GM19468 (cell line): Measurements from ENCODE around the gene P2RY10.
"Not testable (repeated sequence)": the region's sequence is repeated elsewhere in the genome, so short reads cannot be mapped to it uniquely, and the experiment has no call there.

Experiments used
- ATAC-seq: cut with Tn5 transposase; IDR thresholded peaks from one replicate; pipeline ENCODE4 v1.9.1; 2021; ENCODE audit warnings: mild to moderate bottlenecking, moderate library complexity, moderate number of reproducible peaks; ENCODE audit not compliant: unreplicated experiment; ENCODE audit errors: extremely low read depth

Gene P2RY10, protein sequence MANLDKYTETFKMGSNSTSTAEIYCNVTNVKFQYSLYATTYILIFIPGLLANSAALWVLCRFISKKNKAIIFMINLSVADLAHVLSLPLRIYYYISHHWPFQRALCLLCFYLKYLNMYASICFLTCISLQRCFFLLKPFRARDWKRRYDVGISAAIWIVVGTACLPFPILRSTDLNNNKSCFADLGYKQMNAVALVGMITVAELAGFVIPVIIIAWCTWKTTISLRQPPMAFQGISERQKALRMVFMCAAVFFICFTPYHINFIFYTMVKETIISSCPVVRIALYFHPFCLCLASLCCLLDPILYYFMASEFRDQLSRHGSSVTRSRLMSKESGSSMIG

DNA sequence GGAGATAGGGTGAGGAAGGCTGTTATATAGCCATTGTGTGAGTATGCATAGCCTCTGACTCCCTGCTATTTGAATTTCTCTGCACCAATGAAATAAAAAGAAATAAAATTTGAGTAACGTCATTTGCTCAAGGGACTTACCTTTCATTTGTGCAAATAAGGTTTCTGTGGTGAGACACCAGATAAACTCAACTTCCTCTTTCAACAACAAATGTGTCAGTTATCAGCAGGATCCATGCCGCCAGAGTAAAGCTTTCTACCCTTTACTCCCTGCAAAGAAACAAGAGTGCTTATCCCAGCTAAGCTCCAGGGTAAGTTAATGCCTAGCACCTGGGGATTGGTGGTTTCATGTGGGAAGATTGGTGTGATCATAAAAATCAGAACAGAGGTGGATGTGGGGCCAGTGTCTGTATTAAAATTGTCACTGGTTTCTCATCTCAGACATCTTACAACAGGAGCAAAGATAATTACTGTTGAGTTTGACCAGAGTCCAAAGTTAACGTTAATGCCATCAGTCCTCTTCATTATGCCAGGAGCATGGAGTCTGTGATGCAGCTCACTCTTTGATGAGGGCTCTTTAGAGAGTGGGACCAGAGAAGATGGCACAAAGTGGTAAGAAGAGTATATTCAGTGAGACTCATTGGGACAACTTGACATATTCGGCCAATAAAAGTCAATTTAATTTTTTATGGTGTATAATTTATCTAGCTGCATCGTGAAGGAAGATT is at the start of gene P2RY10:
TSS of gene P2RY10 (plus strand) at position 206 of the 727 bp plus-strand sequence. CDS start 15,130 bp downstream, outside the sequence.
- peak; percentile 78 for ATAC-seq

DNA sequence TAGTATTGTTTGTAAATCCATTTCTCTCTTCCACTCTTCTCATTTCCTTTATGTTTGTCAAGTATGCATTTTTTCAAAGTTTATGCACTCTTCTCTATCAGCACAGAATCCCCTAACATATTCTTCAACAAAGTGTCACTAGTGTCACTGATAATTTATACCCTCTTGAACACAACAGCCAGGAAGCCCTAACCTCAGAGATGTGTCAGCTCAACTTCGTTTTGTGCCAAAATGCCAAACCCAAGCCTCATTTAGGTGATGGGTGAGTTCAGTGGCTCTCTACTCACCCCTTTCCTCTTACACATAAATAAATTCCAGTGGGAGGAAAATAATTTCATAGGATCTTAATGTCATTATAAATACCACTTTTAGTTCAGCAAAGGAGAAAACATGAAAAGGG is 22.4 kb upstream of the P2RY10 start:
- ATAC-seq: no peak

DNA sequence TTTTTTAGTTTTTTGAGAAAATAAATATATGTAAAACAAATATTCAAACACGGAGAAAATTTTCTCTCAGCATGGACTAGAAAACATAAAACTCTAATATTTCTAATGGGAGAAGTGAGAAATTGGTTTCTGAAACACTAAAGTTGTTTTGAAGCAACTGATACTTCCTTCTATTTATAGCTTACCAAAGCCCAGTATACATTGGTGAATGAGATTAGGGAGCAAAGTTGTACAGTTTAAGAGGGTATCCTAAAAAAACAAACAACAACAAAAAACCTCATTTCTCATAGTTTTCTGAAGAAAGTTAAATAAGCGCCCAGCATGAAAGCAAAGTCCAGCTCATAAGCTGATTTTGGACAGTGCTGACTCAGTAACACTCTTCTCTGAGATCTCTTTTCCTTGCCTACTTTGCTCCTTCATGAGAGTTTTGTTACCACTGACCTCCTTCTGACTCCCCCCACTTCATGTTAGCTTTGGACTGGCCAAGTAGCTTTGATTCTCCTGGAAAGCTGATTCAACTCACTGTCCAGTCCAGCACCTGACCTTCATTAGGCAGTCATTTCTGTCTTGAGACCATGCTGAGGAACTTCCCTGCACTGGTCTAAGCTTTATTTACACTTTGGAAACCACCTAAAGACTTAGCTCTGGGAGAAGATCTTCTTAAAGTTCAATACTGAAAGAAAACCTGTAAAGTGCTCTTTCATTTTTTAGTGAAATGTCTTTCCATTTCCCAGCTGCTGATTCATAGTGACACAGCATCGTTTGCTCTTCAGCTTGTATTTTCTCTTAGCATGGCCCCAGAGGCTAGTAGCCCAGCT is 21.8 kb upstream of the P2RY10 start:
- peak; percentile 65 for ATAC-seq

DNA sequence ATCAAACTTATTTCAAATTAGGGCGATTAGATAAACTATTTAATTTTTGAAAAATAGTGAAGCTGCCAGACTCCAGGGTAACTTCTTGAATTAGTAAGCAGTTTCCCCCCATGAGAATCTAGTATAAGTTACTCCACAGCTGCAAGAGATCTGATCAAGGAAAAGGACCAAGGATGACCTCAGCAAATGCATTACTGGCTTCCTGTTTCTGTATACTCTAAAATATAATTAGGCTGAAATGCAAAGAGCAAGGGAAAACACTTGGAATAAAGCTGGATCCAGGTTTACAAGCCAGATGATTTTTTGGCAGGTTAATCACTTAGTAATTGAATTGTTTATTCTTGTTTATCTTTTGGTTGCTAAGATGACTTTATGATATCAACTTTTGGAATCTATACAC is 13.4 kb upstream of the P2RY10 start:
- no peak for ATAC-seq

DNA sequence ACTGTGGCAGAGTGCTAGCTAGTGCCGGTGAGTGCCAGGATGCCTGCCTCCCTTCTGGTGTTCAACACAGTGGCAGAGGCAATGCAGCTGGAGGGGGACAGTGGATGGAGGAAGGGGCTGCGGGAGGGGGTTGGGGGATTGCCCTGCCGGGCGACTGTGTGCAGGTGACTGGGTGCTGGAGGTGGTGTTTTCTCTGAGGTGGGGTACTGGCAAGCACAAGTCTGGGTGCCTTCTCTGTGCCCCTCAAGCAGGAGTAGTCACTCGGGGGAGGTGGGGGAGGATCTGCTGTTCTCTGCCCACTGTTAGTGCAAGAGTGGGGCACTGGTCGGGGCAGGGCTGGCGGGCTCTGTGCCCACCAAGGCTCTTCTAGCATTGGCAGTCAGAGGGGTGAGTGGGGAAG is 10.3 kb upstream of the P2RY10 start:
- no peak for ATAC-seq

DNA sequence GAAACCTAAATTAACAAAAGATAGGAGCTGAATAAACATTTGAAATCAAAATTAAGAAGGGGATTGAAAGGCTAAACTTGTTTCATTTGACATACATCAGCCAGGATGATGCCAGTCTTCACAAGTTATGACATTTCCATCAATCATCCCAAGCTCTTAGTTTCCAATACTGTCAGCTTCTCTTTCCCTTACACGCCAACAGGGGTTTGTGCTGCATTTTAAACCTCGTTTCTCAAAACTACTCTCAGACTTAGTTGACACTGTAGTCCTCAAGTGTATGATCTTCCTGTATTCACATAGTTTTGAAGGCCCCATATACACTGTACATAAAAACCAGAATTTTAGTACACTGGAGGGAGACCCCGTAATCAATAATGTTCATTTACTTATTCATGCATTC is 840 bp upstream of the P2RY10 start:
- ATAC-seq: no peak

DNA sequence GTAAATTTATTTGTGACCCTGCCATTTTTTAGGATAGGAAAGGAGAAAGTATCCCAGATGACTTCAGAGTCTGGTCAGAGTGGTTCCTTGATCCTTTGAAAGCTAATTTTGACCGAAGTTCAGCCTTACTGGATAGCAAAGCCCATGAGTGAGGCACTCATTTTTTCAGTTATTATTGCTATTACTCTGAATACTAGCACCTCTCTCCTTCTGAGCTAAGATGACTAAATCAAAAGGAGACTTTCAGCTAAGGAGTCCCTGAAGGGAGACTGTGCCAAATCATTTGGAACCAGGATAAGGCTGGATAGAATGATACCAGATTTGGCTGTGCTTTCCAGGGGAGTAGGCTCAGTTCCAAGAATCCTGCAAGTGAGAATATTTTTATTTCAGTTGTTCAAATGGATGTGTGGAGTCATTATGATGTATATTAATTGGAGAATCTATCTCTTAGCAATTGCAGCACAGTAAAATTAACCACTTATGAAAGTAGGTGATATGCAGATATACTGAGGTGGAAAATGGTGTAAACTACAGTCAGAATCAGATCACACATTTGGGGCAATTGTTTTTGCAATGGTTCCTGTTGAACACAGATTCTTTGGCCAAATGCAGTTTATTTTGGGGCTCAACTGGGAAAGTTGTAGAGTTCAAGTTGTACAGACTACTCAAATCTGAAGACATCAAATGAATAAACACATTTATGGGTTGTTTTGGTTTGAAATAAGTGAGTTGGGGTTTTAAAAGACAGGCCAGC is 1.2 kb downstream of the P2RY10 start:
- no peak for ATAC-seq

DNA sequence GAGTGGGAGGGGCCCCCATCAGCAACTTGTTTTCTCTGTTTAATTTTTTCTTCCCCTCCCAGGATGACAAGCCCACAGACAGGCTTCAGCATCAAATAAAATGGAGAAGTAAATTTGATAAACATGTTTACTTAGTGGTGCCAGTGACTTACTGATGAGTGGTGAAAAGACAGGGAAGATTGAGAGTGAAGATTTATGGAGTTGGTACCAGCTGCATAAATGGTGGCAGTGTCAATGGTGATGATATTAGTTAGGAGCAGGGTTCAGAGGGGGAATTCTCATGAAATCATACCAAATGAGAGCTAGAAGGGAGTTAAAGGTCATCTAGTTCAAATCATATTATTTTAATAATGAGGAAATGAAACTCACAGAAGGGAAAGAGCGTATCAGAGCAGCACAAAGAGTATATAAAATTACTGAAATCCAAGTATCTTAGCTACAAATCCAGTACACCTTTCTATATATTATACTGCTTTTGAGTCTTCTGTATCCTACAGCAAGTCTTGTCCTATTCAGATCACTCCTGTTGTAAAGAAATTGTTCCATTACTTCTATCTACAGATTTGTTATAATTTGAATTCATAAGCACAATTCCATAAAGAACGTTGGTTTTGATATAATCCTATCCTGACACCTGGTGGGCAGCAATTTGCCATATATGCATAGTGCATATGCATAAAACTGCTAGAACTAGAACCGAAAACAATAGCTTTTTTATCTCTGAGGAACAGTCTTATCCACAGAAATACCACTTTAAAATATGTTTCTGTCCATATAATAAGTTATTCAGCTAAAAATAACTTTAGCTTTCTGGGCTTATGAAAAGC is 5.0 kb downstream of the P2RY10 start:
- no peak for ATAC-seq

DNA sequence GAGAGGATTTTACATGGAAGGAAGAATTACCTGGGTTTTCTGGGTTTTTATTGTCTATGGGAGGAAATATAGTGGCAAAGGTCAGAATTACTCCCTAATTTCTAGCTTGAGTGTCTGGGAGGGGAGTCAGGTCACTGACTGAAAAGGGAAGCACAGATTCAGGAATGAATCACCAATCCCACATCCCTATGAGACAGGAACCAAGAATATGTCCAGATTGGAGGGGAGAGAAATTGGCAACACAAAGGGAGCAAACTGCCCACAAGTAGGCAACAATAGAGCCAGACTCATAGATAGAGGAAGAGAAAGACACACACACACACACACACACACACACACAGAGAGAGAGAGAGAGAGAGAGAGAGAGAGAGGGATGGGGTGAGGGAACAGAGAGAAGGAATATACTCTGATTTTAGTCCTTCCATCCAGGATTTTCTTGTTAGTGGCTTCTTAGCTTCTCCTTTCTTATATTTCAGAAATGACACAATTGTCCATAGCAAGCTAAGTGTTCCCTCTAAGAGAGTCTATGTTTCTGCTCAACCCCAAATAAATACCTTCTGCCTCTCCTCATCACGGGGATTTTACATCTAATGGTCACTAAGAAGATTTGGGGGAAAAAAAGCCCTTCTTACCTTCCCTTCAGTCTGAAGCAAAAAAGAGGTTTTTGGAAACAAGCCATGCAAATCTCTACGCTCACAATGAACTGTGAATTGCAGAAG is 12.0 kb downstream of the P2RY10 start:
- ATAC-seq: no peak

DNA sequence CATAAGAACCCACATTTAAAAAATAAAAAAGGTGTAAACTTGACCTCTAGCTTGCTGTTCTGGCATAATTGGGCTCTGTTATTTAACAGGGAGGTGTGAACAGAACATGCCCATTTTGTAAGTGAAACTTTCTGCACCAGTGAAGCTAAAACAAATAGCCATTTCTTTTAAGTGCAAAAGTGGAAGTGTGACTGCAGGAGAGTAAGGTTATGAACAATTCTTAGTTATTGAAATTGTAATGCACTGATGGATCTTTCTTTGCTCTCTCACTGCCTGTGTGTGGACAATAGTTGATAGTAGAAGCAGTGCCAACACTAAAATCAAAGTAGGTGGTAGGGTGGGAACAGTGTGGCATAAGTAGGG is 12.6 kb downstream of the P2RY10 start:
- peak; percentile 87 for ATAC-seq

DNA sequence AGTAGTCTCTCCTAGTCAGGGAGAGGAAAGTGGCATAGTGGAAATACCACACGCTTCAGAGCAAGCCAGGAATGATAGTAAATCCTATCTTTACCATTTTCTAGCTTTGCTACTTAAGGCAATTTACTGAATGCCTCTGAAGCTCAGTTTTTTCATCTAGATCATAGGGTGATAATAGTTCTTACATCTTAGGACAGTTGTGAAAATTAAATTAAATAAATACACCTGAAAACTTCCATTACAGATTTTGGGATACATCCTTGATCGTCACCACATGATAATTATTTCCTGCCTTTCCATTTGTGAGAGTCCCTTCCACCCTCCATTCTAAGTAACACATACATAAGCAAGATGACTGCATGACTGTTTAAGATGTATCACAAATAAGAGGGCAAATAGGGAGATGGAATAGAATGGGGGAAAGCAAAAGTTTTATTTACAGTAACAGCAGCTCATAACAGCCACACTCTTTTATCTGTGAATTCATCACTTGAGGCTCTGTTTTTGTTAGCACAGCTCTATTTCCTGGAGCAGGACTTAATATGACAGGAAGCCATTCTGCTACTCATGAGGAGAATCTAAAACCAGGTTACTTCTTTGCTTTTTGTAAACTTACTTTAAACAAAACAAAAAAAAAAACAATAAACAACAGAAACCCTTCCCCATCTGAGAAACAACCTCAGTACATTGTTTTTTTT is 13.4 kb downstream of the P2RY10 start:
- no peak for ATAC-seq

DNA sequence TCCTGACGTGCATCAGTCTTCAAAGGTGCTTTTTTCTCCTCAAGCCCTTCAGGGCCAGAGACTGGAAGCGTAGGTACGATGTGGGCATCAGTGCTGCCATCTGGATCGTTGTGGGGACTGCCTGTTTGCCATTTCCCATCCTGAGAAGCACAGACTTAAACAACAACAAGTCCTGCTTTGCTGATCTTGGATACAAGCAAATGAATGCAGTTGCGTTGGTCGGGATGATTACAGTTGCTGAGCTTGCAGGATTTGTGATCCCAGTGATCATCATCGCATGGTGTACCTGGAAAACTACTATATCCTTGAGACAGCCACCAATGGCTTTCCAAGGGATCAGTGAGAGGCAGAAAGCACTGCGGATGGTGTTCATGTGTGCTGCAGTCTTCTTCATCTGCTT is 15.7 kb downstream of the P2RY10 start:
- no peak for ATAC-seq

DNA sequence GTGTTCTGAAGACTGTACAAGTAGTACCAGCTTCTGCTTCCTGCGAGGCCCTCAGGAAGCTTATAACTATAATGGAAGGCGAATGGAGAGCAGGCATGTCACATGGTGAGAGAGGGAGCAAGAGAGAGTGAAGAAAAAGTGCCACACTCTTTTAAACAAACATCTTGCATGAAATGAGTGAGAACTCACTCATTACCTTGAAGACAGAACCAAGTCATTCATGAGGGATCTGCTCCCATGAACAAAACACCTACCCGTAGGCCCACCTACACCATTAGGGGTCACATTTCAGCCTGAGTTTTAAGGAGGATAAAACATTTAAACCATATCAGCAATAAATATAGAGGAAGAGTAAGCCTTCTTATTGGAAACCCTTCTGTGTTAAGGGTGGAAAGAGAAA is 19.4 kb downstream of the P2RY10 start:
- no peak for ATAC-seq

DNA sequence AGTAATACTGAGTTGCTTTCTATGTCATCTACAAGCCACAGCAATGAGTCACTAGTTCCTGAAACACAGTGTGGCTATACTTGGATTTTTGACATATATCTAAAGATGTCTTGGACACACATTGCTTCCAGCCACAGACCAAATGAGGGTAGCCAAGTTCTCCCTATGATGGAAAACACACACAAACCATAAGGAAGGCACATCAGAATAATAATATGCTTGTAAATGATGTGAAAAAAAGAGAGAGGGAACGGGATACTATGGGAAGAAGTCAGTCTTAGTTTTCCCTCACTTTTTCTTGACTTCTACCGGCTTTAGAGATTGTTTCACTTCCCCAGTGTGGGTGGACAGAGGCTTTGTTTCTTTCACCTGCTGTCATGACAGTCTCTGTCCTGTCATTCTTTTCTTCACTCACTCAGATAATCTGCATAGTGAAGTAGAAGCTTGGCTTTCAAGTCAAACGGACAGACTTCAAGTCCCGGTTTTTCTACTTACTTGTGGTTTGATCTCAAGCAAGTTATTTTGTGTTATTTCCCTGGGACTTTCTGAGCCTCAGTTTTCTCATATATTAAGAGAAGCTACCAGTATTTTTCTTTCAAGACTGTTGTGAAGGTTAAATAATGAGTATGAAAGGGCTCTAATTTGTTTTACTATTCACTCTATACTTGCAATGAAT is 34.7 kb downstream of the P2RY10 start:
- peak; percentile 98 for ATAC-seq

DNA sequence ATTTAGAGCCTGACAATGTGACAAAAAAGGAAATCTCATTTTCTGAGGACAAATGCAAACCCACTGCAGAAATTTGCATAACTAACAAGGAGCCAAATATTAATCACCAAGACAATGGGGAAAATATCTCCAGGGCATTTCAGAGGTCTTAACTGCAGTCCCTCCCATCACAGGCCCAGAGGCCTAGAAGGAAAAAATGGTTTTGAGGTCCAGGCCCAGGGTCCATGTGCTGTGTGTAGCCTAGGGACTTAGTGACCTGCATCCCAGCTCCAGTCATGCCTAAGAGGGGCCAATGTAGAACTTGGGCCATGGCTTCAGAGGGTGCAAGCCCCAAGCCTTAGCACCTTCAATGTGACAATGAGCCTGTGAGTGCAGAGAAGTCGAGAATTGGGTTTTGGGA is 44.2 kb downstream of the P2RY10 start:
- no peak for ATAC-seq

DNA sequence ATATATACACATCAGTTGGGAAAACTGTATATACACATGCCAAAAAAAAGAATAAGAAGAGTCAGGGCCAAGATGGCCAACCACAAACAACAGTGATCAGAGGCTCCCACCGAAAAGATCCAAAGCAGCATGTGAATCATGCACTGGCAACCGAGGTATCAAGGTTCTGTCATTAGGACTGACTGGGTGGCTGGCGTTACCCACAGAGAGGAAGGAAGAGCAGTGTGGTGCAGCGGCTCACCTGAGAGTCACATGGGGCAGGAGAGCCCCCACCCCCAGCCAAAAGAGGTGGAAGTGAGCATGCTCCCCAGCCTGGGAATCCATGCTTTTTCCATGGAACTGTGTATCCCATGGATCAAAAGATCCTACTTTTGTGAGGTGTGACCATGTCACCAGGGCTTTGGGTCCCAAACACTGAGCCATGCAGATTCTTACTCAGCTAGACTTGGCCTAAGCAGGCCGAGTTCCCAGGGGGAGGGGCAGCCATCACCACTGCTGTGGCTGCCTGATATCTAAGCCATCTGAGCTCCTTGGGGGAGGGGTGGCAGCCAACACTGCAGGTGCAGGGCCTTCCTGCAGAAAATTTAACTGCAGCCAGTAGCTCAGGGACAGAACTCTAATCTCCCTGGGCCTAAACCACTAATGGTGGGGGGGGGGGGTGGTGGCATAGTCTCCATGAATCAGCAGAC is 52.8 kb downstream of the P2RY10 start:
- no peak for ATAC-seq

DNA sequence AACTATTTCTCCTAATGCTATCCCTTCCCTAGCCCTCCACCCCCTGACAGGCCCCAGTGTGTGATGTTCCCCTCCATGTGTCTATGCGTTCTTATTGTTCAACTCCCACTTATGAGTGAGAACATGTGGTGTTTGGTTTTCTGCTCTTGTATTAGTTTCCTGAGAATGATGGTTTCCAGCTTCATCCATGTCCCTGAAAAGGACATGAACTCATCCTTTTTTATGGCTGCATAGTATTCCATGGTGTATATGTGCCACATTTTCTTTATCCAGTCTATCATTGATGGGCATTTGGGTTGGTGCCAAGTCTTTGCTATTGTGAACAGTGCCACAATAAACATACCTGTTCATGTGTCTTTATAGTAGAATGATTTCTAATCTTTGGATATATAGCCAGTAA is 62.3 kb downstream of the P2RY10 start:
- not testable (repeated sequence) for ATAC-seq
